Peyer's patch (tissue), 4 donors: ENCODE data around the gene YPEL4.

Experiments used
- CTCF ChIP-seq, 6 experiments: fragments of 450-650 bp in 4 of 6; fragments of 200-600 bp in 2 of 6; sonication (generic) in 1 of 6; IDR thresholded peaks; one replicate each; pipeline ENCODE4 v1.5.1; 2017 to 2019; ENCODE audit warnings: antibody characterized with exemption in 6 of 6, mild to moderate bottlenecking in 3 of 6, moderate library complexity in 1 of 6
- POLR2A ChIP-seq, 2 donors: fragments of 450-650 bp; IDR thresholded peaks; one replicate each; pipeline ENCODE4 v1.5.1; 2017; ENCODE audit warnings: antibody characterized with exemption in 2 of 2, mild to moderate bottlenecking in 2 of 2, moderate library complexity in 2 of 2

DNA sequence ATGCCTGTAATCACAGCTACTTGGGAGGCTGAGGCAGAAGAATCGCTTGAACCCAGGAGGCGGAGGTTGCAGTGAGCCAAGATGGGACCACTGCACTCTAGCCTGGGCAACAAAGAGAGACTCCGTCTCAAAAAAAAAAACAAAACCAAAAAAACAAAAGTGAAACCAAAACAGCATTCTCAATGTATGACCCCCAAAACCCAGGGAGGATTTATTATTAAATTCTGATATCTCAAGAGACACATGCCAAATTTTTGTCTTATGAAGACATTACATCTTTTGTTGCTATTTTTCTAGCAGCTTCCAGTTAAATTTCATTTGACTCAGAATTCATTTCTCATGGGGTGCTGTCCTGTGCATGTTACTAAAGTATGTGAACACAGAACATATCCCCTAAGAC is 3.0 kb upstream of the YPEL4 start:
- TF ChIP-seq CTCF (IDR thresholded peaks at IDR 0.05), result no peak
- no peak for TF ChIP-seq POLR2A (IDR thresholded peaks at IDR 0.05)
